Stimulated activated CD4-positive, alpha-beta T cell treated with anti-CD3 and anti-CD28 coated beads, Interleukin-2, amount 100 ng/mL, for 4 hours (primary cell): Measurements from ENCODE around the gene CGN.

Experiments used
- DNase-seq: peaks from one replicate; pipeline ENCODE4 v3.0.0-alpha.2; 2020; ENCODE audit warnings: low read depth

The CGN gene

GRCh38 chr1:151510957-151511635 lies at the start of gene CGN:
CGN (plus strand) TSS chr1:151511387; CDS start chr1:151518520, 7,133 bp downstream.
- peak; percentile 80 for DNase-seq

GRCh38 chr1:151461694-151462093 lies 49.5 kb upstream of the CGN start:
- no peak for DNase-seq

GRCh38 chr1:151465026-151465425 lies 46.2 kb upstream of the CGN start:
- no peak for DNase-seq

GRCh38 chr1:151472856-151473731 lies 38.1 kb upstream of the CGN start:
- no peak for DNase-seq

GRCh38 chr1:151474745-151475144 lies 36.4 kb upstream of the CGN start:
- no peak for DNase-seq

- DNase-seq = no peak
Observed at GRCh38 chr1:151475175-151475574, 36.0 kb upstream of the CGN start.

GRCh38 chr1:151476083-151476482 lies 35.1 kb upstream of the CGN start:
- no peak for DNase-seq

GRCh38 chr1:151477066-151477465 lies 34.1 kb upstream of the CGN start:
- DNase-seq = no peak

- DNase-seq = no peak
Observed at GRCh38 chr1:151478140-151478812, 32.9 kb upstream of the CGN start.

- no peak for DNase-seq
Observed at GRCh38 chr1:151478923-151479322, 32.3 kb upstream of the CGN start.

- no peak for DNase-seq
Observed at GRCh38 chr1:151479462-151479861, 31.7 kb upstream of the CGN start.

GRCh38 chr1:151482017-151482416 lies 29.2 kb upstream of the CGN start:
- DNase-seq = no peak

GRCh38 chr1:151485685-151486255 lies 25.4 kb upstream of the CGN start:
- no peak for DNase-seq

GRCh38 chr1:151486557-151486956 lies 24.6 kb upstream of the CGN start:
- no peak for DNase-seq

- no peak for DNase-seq
Observed at GRCh38 chr1:151491641-151492040, 19.5 kb upstream of the CGN start.

GRCh38 chr1:151492120-151492519 lies 19.1 kb upstream of the CGN start:
- DNase-seq = no peak

GRCh38 chr1:151493042-151493441 lies 18.1 kb upstream of the CGN start:
- DNase-seq = no peak

- DNase-seq = no peak
Observed at GRCh38 chr1:151494741-151495281, 16.4 kb upstream of the CGN start.

- no peak for DNase-seq
Observed at GRCh38 chr1:151495316-151495715, 15.9 kb upstream of the CGN start.

- no peak for DNase-seq
Observed at GRCh38 chr1:151499365-151499764, 11.8 kb upstream of the CGN start.

GRCh38 chr1:151499930-151500329 lies 11.3 kb upstream of the CGN start:
- no peak for DNase-seq

GRCh38 chr1:151501474-151501873 lies 9.7 kb upstream of the CGN start:
- DNase-seq = no peak
